ENCODE results near the gene NEDD4L.

Gene NEDD4L

GRCh38 chr18:58300867-58301266 lies 256.8 kb downstream of the NEDD4L start:
- DNase-seq = no peak

GRCh38 chr18:58302811-58303210 lies 258.8 kb downstream of the NEDD4L start:
- no peak for DNase-seq

GRCh38 chr18:58303363-58303762 lies 259.3 kb downstream of the NEDD4L start:
- DNase-seq = no peak

- DNase-seq = no peak
These were observed 261.8 kb downstream of the NEDD4L start for GRCh38 chr18:58305792-58306191.

GRCh38 chr18:58307441-58307840 lies 263.4 kb downstream of the NEDD4L start:
- no peak for DNase-seq

- DNase-seq = no peak
These were observed 264.4 kb downstream of the NEDD4L start for GRCh38 chr18:58308463-58308862.

- DNase-seq = no peak
These were observed 265.1 kb downstream of the NEDD4L start for GRCh38 chr18:58309099-58309498.

GRCh38 chr18:58309610-58310239 lies 265.7 kb downstream of the NEDD4L start:
- no peak for DNase-seq

- DNase-seq = no peak
These were observed 266.5 kb downstream of the NEDD4L start for GRCh38 chr18:58310517-58310916.

GRCh38 chr18:58311390-58311789 lies 267.4 kb downstream of the NEDD4L start:
- no peak for DNase-seq

- DNase-seq = no peak
These were observed 269.5 kb downstream of the NEDD4L start for GRCh38 chr18:58313491-58314032.

GRCh38 chr18:58314284-58314683 lies 270.3 kb downstream of the NEDD4L start:
- DNase-seq = no peak

- DNase-seq = no peak
These were observed 271.0 kb downstream of the NEDD4L start for GRCh38 chr18:58315041-58315440.

- DNase-seq = no peak
These were observed 271.8 kb downstream of the NEDD4L start for GRCh38 chr18:58315739-58316215.

- no peak for DNase-seq
These were observed 272.6 kb downstream of the NEDD4L start for GRCh38 chr18:58316396-58317342.

- no peak for DNase-seq
These were observed 275.7 kb downstream of the NEDD4L start for GRCh38 chr18:58319719-58320118.

- DNase-seq = no peak
These were observed 277.0 kb downstream of the NEDD4L start for GRCh38 chr18:58320907-58321561.

GRCh38 chr18:58321986-58322385 lies 278.0 kb downstream of the NEDD4L start:
- DNase-seq = peak; percentile 72

GRCh38 chr18:58322464-58322863 lies 278.4 kb downstream of the NEDD4L start:
- no peak for DNase-seq

- DNase-seq = no peak
These were observed 280.1 kb downstream of the NEDD4L start for GRCh38 chr18:58323866-58324762.

GRCh38 chr18:58324824-58325480 lies 280.9 kb downstream of the NEDD4L start:
- DNase-seq = no peak

- DNase-seq = no peak
These were observed 281.5 kb downstream of the NEDD4L start for GRCh38 chr18:58325494-58325893.
